ENCODE results near the gene SNRNP200.

GRCh38 chr2:96333708-96334107, 28.4 kb upstream of the SNRNP200 start:
- TF ChIP-seq POLR2A (IDR thresholded peaks at IDR 0.05) = no peak
- TF ChIP-seq CTCF (IDR thresholded peaks at IDR 0.05) = no peak
